Non-pigmented ciliary epithelial cell (primary cell): ENCODE results near the gene NBEA.
"Not testable (repeated sequence)": the region's sequence is repeated elsewhere in the genome, so short reads cannot be mapped to it uniquely, and the experiment has no call there.

Experiments
- DNase-seq: peaks from one replicate; pipeline ENCODE4 v3.0.0-alpha.2; 2010; ENCODE audit warnings: low read depth

The NBEA gene

GRCh38 chr13:35672611-35673010 lies 730.5 kb downstream of the NBEA start:
- no peak for DNase-seq

- no peak for DNase-seq
Observed at GRCh38 chr13:35675651-35676050, 733.6 kb downstream of the NBEA start.

GRCh38 chr13:35677863-35678262 lies 735.8 kb downstream of the NBEA start:
- DNase-seq, result not testable (repeated sequence)

GRCh38 chr13:35681685-35682084 lies 739.6 kb downstream of the NBEA start:
- no peak for DNase-seq

- no peak for DNase-seq
Observed at GRCh38 chr13:35684432-35684831, 742.4 kb downstream of the NBEA start.

- no peak for DNase-seq
Observed at GRCh38 chr13:35687336-35687735, 745.3 kb downstream of the NBEA start.

GRCh38 chr13:35690581-35691207 lies 748.6 kb downstream of the NBEA start:
- DNase-seq, result no peak

GRCh38 chr13:35693134-35693784 lies 751.2 kb downstream of the NBEA start:
- DNase-seq, result no peak

GRCh38 chr13:35694031-35694430 lies 752.0 kb downstream of the NBEA start:
- DNase-seq, result no peak

GRCh38 chr13:35694549-35695447 lies 752.7 kb downstream of the NBEA start:
- DNase-seq, result no peak

GRCh38 chr13:35695448-35695770 lies 753.3 kb downstream of the NBEA start:
- no peak for DNase-seq

GRCh38 chr13:35697186-35697730 lies 755.2 kb downstream of the NBEA start:
- DNase-seq, result no peak

GRCh38 chr13:35698911-35699576 lies 757.0 kb downstream of the NBEA start:
- no peak for DNase-seq

GRCh38 chr13:35699825-35700510 lies 757.9 kb downstream of the NBEA start:
- DNase-seq, result no peak

GRCh38 chr13:35700671-35701070 lies 758.6 kb downstream of the NBEA start:
- DNase-seq, result no peak

- DNase-seq, result no peak
Observed at GRCh38 chr13:35702316-35702715, 760.2 kb downstream of the NBEA start.

GRCh38 chr13:35703061-35703460 lies 761.0 kb downstream of the NBEA start:
- no peak for DNase-seq

- DNase-seq, result no peak
Observed at GRCh38 chr13:35704331-35704730, 762.3 kb downstream of the NBEA start.

GRCh38 chr13:35706281-35706680 lies 764.2 kb downstream of the NBEA start:
- no peak for DNase-seq

- no peak for DNase-seq
Observed at GRCh38 chr13:35706721-35707120, 764.7 kb downstream of the NBEA start.

GRCh38 chr13:35711909-35712308 lies 769.8 kb downstream of the NBEA start:
- DNase-seq, result no peak
